IMR-90 (cell line): ENCODE results near the gene PLEKHG5. TPM values are rescaled to one million over a fixed set of nuclear protein-coding genes. Genes with fewer than 3 reads are reported as not detected.

Source experiments
- ATAC-seq: fragments of 200-7000 bp; cut with Tn5 transposase; 2 replicates; pipeline ENCODE4 v1.9.1; 2020; ENCODE audit warnings: low read depth, mild to moderate bottlenecking, moderate library complexity
- BruUV-seq: library from RNA; stranded (reverse); fragments of 400-500 nt; replicated peaks from 2 replicates; lab custom pipeline; 2021; lab: Mats Ljungman, UMichigan
- CTCF ChIA-PET: fragments of 300-600 bp; formaldehyde crosslinking; extraction: SDS; loops from one replicate; lab custom pipeline; 2021; ENCODE audit warnings: antibody characterized with exemption; lab: Yijun Ruan, JAX
- POLR2A ChIA-PET: fragments of 300-600 bp; sonication (Branson Sonifier 250); formaldehyde crosslinking; loops from one replicate; lab custom pipeline; 2022; ENCODE audit warnings: antibody characterized with exemption; ENCODE audit not compliant: unreplicated experiment; lab: Charles Lee
- DNase-seq: peaks from one replicate; pipeline ENCODE4 v3.0.0; 2013
- H2AFZ ChIP-seq: replicated peaks from 2 replicates; pipeline ENCODE3; 2013; ENCODE audit warnings: low read length, mild to moderate bottlenecking; ENCODE audit not compliant: poor library complexity
- H2AK5ac ChIP-seq: 2 replicates; pipeline ENCODE4 v1.6.1; 2013; ENCODE audit warnings: low read depth, low read length, inconsistent platforms
- H2AK9ac ChIP-seq: replicated peaks from 2 replicates; pipeline ENCODE3; 2013; ENCODE audit warnings: mild to moderate bottlenecking, low read depth, low read length, moderate library complexity; ENCODE audit not compliant: poor library complexity
- H2BK120ac ChIP-seq: 2 replicates; pipeline ENCODE4 v1.6.1; 2013; ENCODE audit warnings: low read depth, low read length, inconsistent platforms
- H2BK15ac ChIP-seq: 3 replicates; pipeline ENCODE4 v1.6.1; 2013; ENCODE audit warnings: low read depth, low read length, inconsistent platforms
- H2BK20ac ChIP-seq: 2 replicates; pipeline ENCODE4 v1.6.1; 2013; ENCODE audit warnings: low read depth, mild to moderate bottlenecking, inconsistent platforms, low read length, moderate library complexity
- H2BK5ac ChIP-seq: 2 replicates; pipeline ENCODE4 v1.6.1; 2013; ENCODE audit warnings: mild to moderate bottlenecking, low read depth, low read length, inconsistent platforms; ENCODE audit not compliant: poor library complexity, severe bottlenecking
- H3K14ac ChIP-seq: replicated peaks from 2 replicates; pipeline ENCODE4 v1.6.1; 2013; ENCODE audit warnings: low read depth, low read length, inconsistent platforms
- H3K18ac ChIP-seq: 2 replicates; pipeline ENCODE4 v1.6.1; 2013; ENCODE audit warnings: low read depth, low read length, control low read depth
- H3K23ac ChIP-seq: 2 replicates; pipeline ENCODE4 v1.6.1; 2013; ENCODE audit warnings: low read depth, low read length, inconsistent platforms
- H3K27ac ChIP-seq: 2 replicates; pipeline ENCODE4 v1.5.1; 2013; ENCODE audit warnings: mild to moderate bottlenecking, control low read depth, low read length; ENCODE audit not compliant: insufficient read depth
- H3K27me3 ChIP-seq: 2 replicates; pipeline ENCODE4 v1.6.1; 2013; ENCODE audit warnings: low read length; ENCODE audit not compliant: control insufficient read depth, insufficient read depth
- H3K36me3 ChIP-seq: 2 replicates; pipeline ENCODE4 v1.6.1; 2013; ENCODE audit warnings: low read length, mixed read lengths; ENCODE audit not compliant: control insufficient read depth, insufficient read depth
- H3K4ac ChIP-seq: 2 replicates; pipeline ENCODE4 v1.6.1; 2013; ENCODE audit warnings: low read depth, low read length, inconsistent platforms
- H3K4me1 ChIP-seq: 2 replicates; pipeline ENCODE4 v1.6.1; 2013; ENCODE audit warnings: low read length, mixed read lengths; ENCODE audit not compliant: control insufficient read depth, insufficient read depth
- H3K4me2 ChIP-seq: 2 replicates; pipeline ENCODE4 v1.6.1; 2013; ENCODE audit warnings: low read depth, mild to moderate bottlenecking, control low read depth, low read length, moderate library complexity
- H3K4me3 ChIP-seq: 2 replicates; pipeline ENCODE4 v1.5.1; 2013; ENCODE audit warnings: low read depth, mild to moderate bottlenecking, control low read depth, low read length, moderate library complexity; ENCODE audit not compliant: insufficient read depth
- H3K56ac ChIP-seq: 2 replicates; pipeline ENCODE4 v1.6.1; 2013; ENCODE audit warnings: low read length, inconsistent platforms; ENCODE audit not compliant: insufficient read depth; ENCODE audit errors: extremely low read depth
- H3K79me1 ChIP-seq, 2 experiments: 2 replicates each; pipeline ENCODE4 v1.6.1; 2013; ENCODE audit warnings: low read length in 2 of 2, inconsistent platforms in 1 of 2, low read depth in 1 of 2
- H3K9ac ChIP-seq: 2 replicates; pipeline ENCODE4 v1.6.1; 2013; ENCODE audit warnings: low read depth, low read length, control low read depth
- H3K9me1 ChIP-seq: 2 replicates; pipeline ENCODE4 v1.6.1; 2013; ENCODE audit warnings: low read length, inconsistent platforms; ENCODE audit not compliant: insufficient read depth
- H3K9me3 ChIP-seq: 2 replicates; pipeline ENCODE4 v1.6.1; 2013; ENCODE audit warnings: low read length; ENCODE audit not compliant: control insufficient read depth, insufficient read depth
- H4K20me1 ChIP-seq: 2 replicates; pipeline ENCODE4 v1.6.1; 2013; ENCODE audit warnings: low read length, inconsistent platforms; ENCODE audit not compliant: insufficient read depth
- H4K5ac ChIP-seq: 2 replicates; pipeline ENCODE4 v1.6.1; 2013; ENCODE audit warnings: mild to moderate bottlenecking, low read depth, low read length, control low read depth
- H4K8ac ChIP-seq, 2 experiments: 2 replicates each; pipeline ENCODE4 v1.6.1; 2013; ENCODE audit warnings: low read depth in 2 of 2, low read length in 2 of 2, control low read depth in 1 of 2, inconsistent platforms in 1 of 2
- H4K91ac ChIP-seq: 2 replicates; pipeline ENCODE4 v1.6.1; 2013; ENCODE audit warnings: low read depth, low read length, inconsistent platforms; ENCODE audit not compliant: insufficient read depth
- CEBPB ChIP-seq: IDR thresholded peaks from 2 replicates; pipeline ENCODE4 v1.6.1; 2012; ENCODE audit warnings: low read depth, low read length, improper control_type of control experiment
- POLR2A ChIP-seq: IDR thresholded peaks from 2 replicates; pipeline ENCODE4 v1.6.1; 2012; ENCODE audit warnings: mild to moderate bottlenecking, low read depth, low read length
- RAD21 ChIP-seq: IDR thresholded peaks from 2 replicates; pipeline ENCODE4 v1.6.1; 2012; ENCODE audit warnings: low read length, improper control_type of control experiment
- RFX5 ChIP-seq: IDR thresholded peaks from 2 replicates; pipeline ENCODE4 v1.8.0; 2012; ENCODE audit warnings: low read depth, mild to moderate bottlenecking, low read length, moderate library complexity
- WGBS, 2 experiments: methylation state at CpG; one replicate each; pipeline versions ENCODE4 v1.1.5 to v1.1.7; 2013; ENCODE audit warnings: missing lambda C conversion rate in 2 of 2; ENCODE audit not compliant: insufficient read length in 1 of 2; ENCODE audit errors: extremely low coverage in 2 of 2; 5-methylcytosine and 5-hydroxymethylcytosine counted together
- dilution Hi-C: fragments of 300-500 bp; cut with HindIII; formaldehyde crosslinking; loops from one replicate; pipeline ENCODE4 v1.14.3; 2018; ENCODE audit warnings: low sequenced_read_pairs; ENCODE audit not compliant: unreplicated experiment
- in situ Hi-C: fragments of 300-500 bp; cut with MboI; formaldehyde crosslinking; loops from 3 replicates; pipeline ENCODE4 v1.14.3; 2019; ENCODE audit warnings: low sequenced_read_pairs, inconsistent platforms, mixed read lengths
- intact Hi-C: fragments of 100-400 bp; cut with micrococcal nuclease; formaldehyde crosslinking; loops from 2 replicates; pipeline ENCODE4 v1.10.0; 2022
- polyA plus RNA-seq, 3 experiments: library from polyadenylated mRNA; depleted of rRNA; stranded (reverse); fragments of >200 nt; gene quantifications; 2 replicates each; pipeline ENCODE4 v1.2.3, GENCODE V29; 2012; ENCODE audit warnings: low replicate concordance in 1 of 3
- total RNA-seq: library from RNA; depleted of rRNA; stranded (reverse); fragments of >200 nt; gene quantifications from 2 replicates; pipeline ENCODE4 v1.2.3, GENCODE V29; 2012
- TF ChIP-seq, protein P1 (sequence below): fragments of 150-350 bp; IDR thresholded peaks from 2 replicates; pipeline ENCODE4 v1.6.1; 2017; ENCODE audit warnings: mild to moderate bottlenecking, antibody characterized with exemption, low read length, low read depth
- TF ChIP-seq, protein P2 (sequence below): fragments of 150-350 bp; IDR thresholded peaks from 2 replicates; pipeline ENCODE4 v1.6.1; 2016; ENCODE audit warnings: low read depth, mild to moderate bottlenecking, low read length, moderate library complexity, borderline replicate concordance

The PLEKHG5 gene
- total and polyA plus RNA-seq, 2 of the 4 experiments (the other 2 are of a cell fraction), result 4.8 to 11.6 TPM

DNA sequence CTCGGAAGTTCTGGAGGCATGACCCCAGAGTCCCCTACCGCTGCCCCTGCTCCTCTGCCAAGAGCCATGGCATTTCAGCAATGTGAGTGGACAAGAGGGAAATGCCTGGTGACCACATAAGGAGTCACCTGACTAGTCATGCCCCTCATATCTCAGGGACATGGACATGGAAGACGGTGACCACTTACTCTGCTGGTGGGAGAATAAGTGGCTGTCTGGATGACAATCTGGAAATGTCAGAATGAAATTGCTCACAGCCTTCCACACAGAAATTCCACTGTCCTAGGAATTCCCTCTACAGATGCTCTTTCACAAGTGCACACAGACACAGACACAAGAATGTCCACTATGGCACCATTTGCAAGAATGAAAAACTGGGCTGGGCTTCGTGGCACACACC is 24.3 kb upstream of the PLEKHG5 start:
- Histone ChIP-seq H2BK20ac (no peak overlapping the region), H4K20me1 (no peaks in the 10 kb centered on the region), H3K9ac (no peak overlapping the region), H3K4me2 (no peak overlapping the region), H3K18ac (no peak overlapping the region), H3K4me3 (no peak overlapping the region), H4K91ac (no peak overlapping the region), H3K4ac (no peak overlapping the region), H2AFZ (no peak overlapping the region), H3K14ac (no peak overlapping the region), H3K9me3 (no peaks in the 10 kb centered on the region), H2BK15ac (no peak overlapping the region), H3K36me3 (no peaks in the 10 kb centered on the region), H3K9me1 (peaks cover 6% of the 10 kb centered on the region; the same call in 1 of the 2 replicates), H3K27me3 (no peaks in the 10 kb centered on the region), H3K56ac (no peak overlapping the region), H2AK5ac (no peak overlapping the region), H3K27ac (no peak overlapping the region), H2BK120ac (no peak overlapping the region), H2AK9ac (peak overlapping the region; percentile 10), H3K23ac (no peak overlapping the region), H4K8ac (no peak overlapping the region), H2BK5ac (no peak overlapping the region), H4K5ac (no peak overlapping the region), H3K4me1 (peaks cover 11% of the 10 kb centered on the region), H3K79me1 (no peaks in the 10 kb centered on the region)
- ATAC-seq, result no peak
- DNase-seq, result no peak
- no peak for TF ChIP-seq POLR2A
- no peak for TF ChIP-seq RFX5
- TF ChIP-seq RAD21, result no peak
- TF ChIP-seq CEBPB, result no peak
- TF ChIP-seq, protein P1, sequence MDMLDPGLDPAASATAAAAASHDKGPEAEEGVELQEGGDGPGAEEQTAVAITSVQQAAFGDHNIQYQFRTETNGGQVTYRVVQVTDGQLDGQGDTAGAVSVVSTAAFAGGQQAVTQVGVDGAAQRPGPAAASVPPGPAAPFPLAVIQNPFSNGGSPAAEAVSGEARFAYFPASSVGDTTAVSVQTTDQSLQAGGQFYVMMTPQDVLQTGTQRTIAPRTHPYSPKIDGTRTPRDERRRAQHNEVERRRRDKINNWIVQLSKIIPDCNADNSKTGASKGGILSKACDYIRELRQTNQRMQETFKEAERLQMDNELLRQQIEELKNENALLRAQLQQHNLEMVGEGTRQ, result peak; percentile 19; the same call in 1 of the 2 replicates
- TF ChIP-seq, protein P2, sequence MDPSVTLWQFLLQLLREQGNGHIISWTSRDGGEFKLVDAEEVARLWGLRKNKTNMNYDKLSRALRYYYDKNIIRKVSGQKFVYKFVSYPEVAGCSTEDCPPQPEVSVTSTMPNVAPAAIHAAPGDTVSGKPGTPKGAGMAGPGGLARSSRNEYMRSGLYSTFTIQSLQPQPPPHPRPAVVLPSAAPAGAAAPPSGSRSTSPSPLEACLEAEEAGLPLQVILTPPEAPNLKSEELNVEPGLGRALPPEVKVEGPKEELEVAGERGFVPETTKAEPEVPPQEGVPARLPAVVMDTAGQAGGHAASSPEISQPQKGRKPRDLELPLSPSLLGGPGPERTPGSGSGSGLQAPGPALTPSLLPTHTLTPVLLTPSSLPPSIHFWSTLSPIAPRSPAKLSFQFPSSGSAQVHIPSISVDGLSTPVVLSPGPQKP, result no peak
- intact Hi-C loops (no loop called here), in situ Hi-C loops (no loop called here), dilution Hi-C loops (no loop called here)
- no CpG with 5 or more reads among the region's 4 CpGs for WGBS, 2 experiments
- CTCF ChIA-PET, result no interaction called here
- POLR2A ChIA-PET, result no interaction called here
- no TSS peak for BruUV-seq
